ENCODE data around the gene PHACTR3. TPM values are rescaled to one million over a fixed set of nuclear protein-coding genes. Genes with fewer than 3 reads are reported as not detected.

PHACTR3 gene
- polyA plus RNA-seq, 1 donor (not counting 4 experiments of a cell fraction or from before 2014, with no cell fraction given) = 2.6 TPM

DNA sequence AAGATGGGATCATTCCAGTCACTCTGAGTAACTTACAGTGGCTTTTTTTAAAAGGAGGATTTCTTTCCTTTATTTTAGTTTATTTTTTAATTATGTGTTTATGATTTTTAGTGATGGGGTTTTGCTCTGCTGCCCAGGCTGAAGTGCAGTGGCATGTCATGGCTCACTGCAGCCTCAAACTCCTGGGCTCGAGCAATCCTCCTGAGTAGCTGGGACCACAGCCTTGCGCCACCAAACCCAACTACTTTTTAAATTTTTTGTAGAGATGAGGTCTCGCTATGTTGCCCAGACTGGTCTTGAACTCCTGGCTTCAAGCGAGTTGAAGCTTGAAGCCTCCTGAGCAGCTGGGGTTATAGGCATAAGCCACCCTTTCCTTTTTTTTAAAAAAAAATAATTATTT lies 31.8 kb upstream of the PHACTR3 start:
- dilution Hi-C loops (cut with MboI; ENCODE audit: extremely low pct_ligation_motif_present, low sequenced_read_pairs) = no loop called here
- no peaks in the 10 kb centered on the region for H4K20me1 ChIP-seq (ENCODE audit: control insufficient read depth, extremely low read depth, insufficient read depth, low read length)
- H3K9me3 ChIP-seq (ENCODE audit: control insufficient read depth, low read depth, low read length) = no peaks in the 10 kb centered on the region
- no peak overlapping the region for H3K9ac ChIP-seq (ENCODE audit: control insufficient read depth, extremely low read depth, insufficient read depth, low read length)
- DNase-seq (ENCODE audit: low read depth, low spot score) = no peak
- peaks cover 38% of the 10 kb centered on the region for H3K27me3 ChIP-seq (ENCODE audit: control insufficient read depth, extremely low read depth, insufficient read depth, low read length)
- H3K79me2 ChIP-seq (ENCODE audit: control insufficient read depth, insufficient read depth, low read length) = no peaks in the 10 kb centered on the region
- H3K27ac ChIP-seq (ENCODE audit: control insufficient read depth, insufficient read depth, low read length) = no peak overlapping the region
- no peak overlapping the region for H3K4me3 ChIP-seq (ENCODE audit: control insufficient read depth in 2 of 3, extremely low read depth in 1 of 3, insufficient read depth in 2 of 3, low read depth in 1 of 3, low read length in 3 of 3)
- no peaks in the 10 kb centered on the region for H3K9me1 ChIP-seq (ENCODE audit: control insufficient read depth, extremely low read depth, insufficient read depth, low read length)
- TF ChIP-seq EZH2 (IDR thresholded peaks at IDR 0.05; ENCODE audit: low read length) = no peak
- TF ChIP-seq, protein P1, sequence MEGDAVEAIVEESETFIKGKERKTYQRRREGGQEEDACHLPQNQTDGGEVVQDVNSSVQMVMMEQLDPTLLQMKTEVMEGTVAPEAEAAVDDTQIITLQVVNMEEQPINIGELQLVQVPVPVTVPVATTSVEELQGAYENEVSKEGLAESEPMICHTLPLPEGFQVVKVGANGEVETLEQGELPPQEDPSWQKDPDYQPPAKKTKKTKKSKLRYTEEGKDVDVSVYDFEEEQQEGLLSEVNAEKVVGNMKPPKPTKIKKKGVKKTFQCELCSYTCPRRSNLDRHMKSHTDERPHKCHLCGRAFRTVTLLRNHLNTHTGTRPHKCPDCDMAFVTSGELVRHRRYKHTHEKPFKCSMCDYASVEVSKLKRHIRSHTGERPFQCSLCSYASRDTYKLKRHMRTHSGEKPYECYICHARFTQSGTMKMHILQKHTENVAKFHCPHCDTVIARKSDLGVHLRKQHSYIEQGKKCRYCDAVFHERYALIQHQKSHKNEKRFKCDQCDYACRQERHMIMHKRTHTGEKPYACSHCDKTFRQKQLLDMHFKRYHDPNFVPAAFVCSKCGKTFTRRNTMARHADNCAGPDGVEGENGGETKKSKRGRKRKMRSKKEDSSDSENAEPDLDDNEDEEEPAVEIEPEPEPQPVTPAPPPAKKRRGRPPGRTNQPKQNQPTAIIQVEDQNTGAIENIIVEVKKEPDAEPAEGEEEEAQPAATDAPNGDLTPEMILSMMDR (optimal IDR thresholded peaks at IDR 0.05 in 1 of 3, IDR thresholded peaks at IDR 0.05 in 1 of 3, conservative IDR thresholded peaks at IDR 0.05 in 1 of 3; ENCODE audit: extremely low read depth in 1 of 3, insufficient read depth in 2 of 3, low read length in 3 of 3) = no peak
- no peak overlapping the region for H2AFZ ChIP-seq (ENCODE audit: control insufficient read depth, low read length)
- H3K4me2 ChIP-seq (ENCODE audit: control insufficient read depth, extremely low read depth, insufficient read depth, low read depth, low read length) = no peak overlapping the region
- H3K36me3 ChIP-seq (ENCODE audit: control insufficient read depth in 2 of 2, extremely low read depth in 1 of 2, insufficient read depth in 2 of 2, low read length in 2 of 2) = no peaks in the 10 kb centered on the region
- no peaks in the 10 kb centered on the region for H3K4me1 ChIP-seq (ENCODE audit: control insufficient read depth, extremely low read depth, insufficient read depth, low read length)
- no peak for FAIRE-seq

GRCh38 chr20:59573837-59574236 lies 30.5 kb upstream of the PHACTR3 start:
- Histone ChIP-seq H3K9me3 (ENCODE audit: control insufficient read depth, low read depth, low read length) (no peaks in the 10 kb centered on the region), H3K4me2 (ENCODE audit: control insufficient read depth, extremely low read depth, insufficient read depth, low read depth, low read length) (no peak overlapping the region), H3K9me1 (ENCODE audit: control insufficient read depth, extremely low read depth, insufficient read depth, low read length) (no peaks in the 10 kb centered on the region), H3K4me3 (ENCODE audit: control insufficient read depth in 2 of 3, extremely low read depth in 1 of 3, insufficient read depth in 2 of 3, low read depth in 1 of 3, low read length in 3 of 3) (no peak overlapping the region), H3K9ac (ENCODE audit: control insufficient read depth, extremely low read depth, insufficient read depth, low read length) (no peak overlapping the region), H3K27ac (ENCODE audit: control insufficient read depth, insufficient read depth, low read length) (no peak overlapping the region), H2AFZ (ENCODE audit: control insufficient read depth, low read length) (no peak overlapping the region), H4K20me1 (ENCODE audit: control insufficient read depth, extremely low read depth, insufficient read depth, low read length) (no peaks in the 10 kb centered on the region), H3K79me2 (ENCODE audit: control insufficient read depth, insufficient read depth, low read length) (no peaks in the 10 kb centered on the region), H3K27me3 (ENCODE audit: control insufficient read depth, extremely low read depth, insufficient read depth, low read length) (peaks cover 51% of the 10 kb centered on the region), H3K4me1 (ENCODE audit: control insufficient read depth, extremely low read depth, insufficient read depth, low read length) (no peaks in the 10 kb centered on the region), H3K36me3 (ENCODE audit: control insufficient read depth in 2 of 2, extremely low read depth in 1 of 2, insufficient read depth in 2 of 2, low read length in 2 of 2) (no peaks in the 10 kb centered on the region)
- dilution Hi-C loops (cut with MboI; ENCODE audit: extremely low pct_ligation_motif_present, low sequenced_read_pairs) = no loop called here
- FAIRE-seq (no peak), DNase-seq (ENCODE audit: low read depth, low spot score) (no peak)
- TF ChIP-seq, protein P1 (optimal IDR thresholded peaks at IDR 0.05 in 1 of 3, IDR thresholded peaks at IDR 0.05 in 1 of 3, conservative IDR thresholded peaks at IDR 0.05 in 1 of 3; ENCODE audit: extremely low read depth in 1 of 3, insufficient read depth in 2 of 3, low read length in 3 of 3) = no peak
- TF ChIP-seq EZH2 (IDR thresholded peaks at IDR 0.05; ENCODE audit: low read length) = no peak
